ENCODE measurements around the gene OPCML. TPM values are rescaled to one million over a fixed set of nuclear protein-coding genes. Genes with fewer than 3 reads are reported as not detected.

The OPCML gene
- polyA plus RNA-seq, 3 donors: not detected

GRCh38 chr11:132961453-132961852, 570.8 kb downstream of the OPCML start:
- H3K27ac ChIP-seq (ENCODE audit: low read depth in 1 of 2, low read length in 2 of 2): no peak overlapping the region
- no peak overlapping the region for H3K9ac ChIP-seq (ENCODE audit: insufficient read depth, low read length, poor library complexity, severe bottlenecking)
- no peak overlapping the region for H3K4me3 Mint-ChIP-seq
- no peaks in the 10 kb centered on the region for H3K27me3 Mint-ChIP-seq (ENCODE audit: low read depth in 3 of 3)
- no peaks in the 10 kb centered on the region for H3K36me3 Mint-ChIP-seq
- no peaks in the 10 kb centered on the region for H3K4me1 Mint-ChIP-seq
- H3K27me3 ChIP-seq (ENCODE audit: control insufficient read depth in 2 of 2, insufficient read depth in 2 of 2, low read length in 2 of 2): no peaks in the 10 kb centered on the region
- no peak overlapping the region for H3K4me2 ChIP-seq (replicated peaks; ENCODE audit: extremely low read depth, low read length, poor library complexity, severe bottlenecking)
- no peaks in the 10 kb centered on the region for H3K9me3 ChIP-seq (replicated peaks in 1 of 2; ENCODE audit: control insufficient read depth in 1 of 2, insufficient read depth in 1 of 2, low read length in 2 of 2)
- TF ChIP-seq CTCF (IDR thresholded peaks at IDR 0.05): no peak
- H3K27ac Mint-ChIP-seq: no peak overlapping the region
- no peaks in the 10 kb centered on the region for H4K20me1 ChIP-seq (ENCODE audit: insufficient read depth, low read length)
- peaks cover 0 to 10% (median 3%) of the 10 kb centered on the region in 7 donors for H3K9me3 Mint-ChIP-seq
- no peak for DNase-seq
- intact Hi-C loops (cut with micrococcal nuclease): no loop called here
- H3K36me3 ChIP-seq (replicated peaks in 1 of 2; ENCODE audit: control insufficient read depth in 1 of 2, insufficient read depth in 2 of 2, low read length in 2 of 2): no peaks in the 10 kb centered on the region
- WGBS (ENCODE audit: insufficient coverage): 84% methylated on average over 5 of the region's 5 CpGs
- no peak overlapping the region for H3K4me3 ChIP-seq (replicated peaks in 1 of 3; ENCODE audit: low read depth in 2 of 3, low read length in 3 of 3)
- no peaks in the 10 kb centered on the region for H3K79me2 ChIP-seq (ENCODE audit: insufficient read depth, low read length)
- no peak overlapping the region for H2AFZ ChIP-seq (ENCODE audit: insufficient read depth, low read depth, low read length, poor library complexity, severe bottlenecking)
- H3K4me1 ChIP-seq (ENCODE audit: control insufficient read depth in 1 of 2, insufficient read depth in 2 of 2, low read length in 2 of 2): no peaks in the 10 kb centered on the region

- Histone ChIP-seq H2AFZ (ENCODE audit: insufficient read depth, low read depth, low read length, poor library complexity, severe bottlenecking) (no peak overlapping the region), H3K27me3 (ENCODE audit: control insufficient read depth in 2 of 2, insufficient read depth in 2 of 2, low read length in 2 of 2) (no peaks in the 10 kb centered on the region), H3K79me2 (ENCODE audit: insufficient read depth, low read length) (no peaks in the 10 kb centered on the region), H3K27ac (ENCODE audit: low read depth in 1 of 2, low read length in 2 of 2) (no peak overlapping the region), H3K36me3 (replicated peaks in 1 of 2; ENCODE audit: control insufficient read depth in 1 of 2, insufficient read depth in 2 of 2, low read length in 2 of 2) (no peaks in the 10 kb centered on the region), H3K9ac (ENCODE audit: insufficient read depth, low read length, poor library complexity, severe bottlenecking) (no peak overlapping the region), H3K4me1 (ENCODE audit: control insufficient read depth in 1 of 2, insufficient read depth in 2 of 2, low read length in 2 of 2) (no peaks in the 10 kb centered on the region), H3K4me2 (replicated peaks; ENCODE audit: extremely low read depth, low read length, poor library complexity, severe bottlenecking) (no peak overlapping the region), H4K20me1 (ENCODE audit: insufficient read depth, low read length) (no peaks in the 10 kb centered on the region), H3K9me3 (replicated peaks in 1 of 2; ENCODE audit: control insufficient read depth in 1 of 2, insufficient read depth in 1 of 2, low read length in 2 of 2) (no peaks in the 10 kb centered on the region), H3K4me3 (replicated peaks in 1 of 3; ENCODE audit: low read depth in 2 of 3, low read length in 3 of 3) (no peak overlapping the region)
- no peak for DNase-seq
- intact Hi-C loops (cut with micrococcal nuclease): no loop called here
- no peak for TF ChIP-seq CTCF (IDR thresholded peaks at IDR 0.05)
- Mint-ChIP-seq H3K27me3 (ENCODE audit: low read depth in 3 of 3) (no peaks in the 10 kb centered on the region), H3K4me3 (no peak overlapping the region), H3K27ac (no peak overlapping the region), H3K36me3 (no peaks in the 10 kb centered on the region), H3K9me3 (peaks cover 0 to 10% (median 3%) of the 10 kb centered on the region in 7 donors), H3K4me1 (no peaks in the 10 kb centered on the region)
- 77% methylated on average over 12 of the region's 21 CpGs for WGBS (ENCODE audit: insufficient coverage)
Observed at GRCh38 chr11:132960273-132961078, 571.8 kb downstream of the OPCML start.
